ENCODE data around the gene CFAP90. TPM values are rescaled to one million over a fixed set of nuclear protein-coding genes. Genes with fewer than 3 reads are reported as not detected.

The CFAP90 gene
- total and polyA plus RNA-seq, 2 of the 8 experiments (the other 6 are each of a cell fraction or from before 2014, with no cell fraction given), result 0.39 to 0.92 TPM

- TF ChIP-seq CHD7 (IDR thresholded peaks at IDR 0.05; ENCODE audit: insufficient replicate concordance, low read length) (no peak), KDM4A (IDR thresholded peaks at IDR 0.05; ENCODE audit: low read depth, low read length, severe bottlenecking) (no peak), SIX5 (IDR thresholded peaks at IDR 0.05; ENCODE audit: low read depth, low read length) (no peak), CTBP2 (IDR thresholded peaks at IDR 0.05; ENCODE audit: borderline replicate concordance, insufficient read depth, insufficient read length, low read length) (no peak), SUZ12 (IDR thresholded peaks at IDR 0.05; ENCODE audit: low read length) (no peak), YY1 (IDR thresholded peaks at IDR 0.05; ENCODE audit: low read depth, low read length) (no peak), TAF1 (IDR thresholded peaks at IDR 0.05; ENCODE audit: low read depth, low read length) (no peak), MAX (IDR thresholded peaks at IDR 0.05) (no peak)
These were observed 38.0 kb upstream of the CFAP90 start (continued) for GRCh38 chr5:7888901-7889300.
